ENCODE data around the gene FA2H. TPM values are rescaled to one million over a fixed set of nuclear protein-coding genes. Genes with fewer than 3 reads are reported as not detected.

The FA2H gene
- total and polyA plus RNA-seq, 10 of the 15 experiments (the other 5 are each of a cell fraction or from before 2014, with no cell fraction given) = 0.05 to 0.73 (median 0.51) TPM; not detected in 3

DNA sequence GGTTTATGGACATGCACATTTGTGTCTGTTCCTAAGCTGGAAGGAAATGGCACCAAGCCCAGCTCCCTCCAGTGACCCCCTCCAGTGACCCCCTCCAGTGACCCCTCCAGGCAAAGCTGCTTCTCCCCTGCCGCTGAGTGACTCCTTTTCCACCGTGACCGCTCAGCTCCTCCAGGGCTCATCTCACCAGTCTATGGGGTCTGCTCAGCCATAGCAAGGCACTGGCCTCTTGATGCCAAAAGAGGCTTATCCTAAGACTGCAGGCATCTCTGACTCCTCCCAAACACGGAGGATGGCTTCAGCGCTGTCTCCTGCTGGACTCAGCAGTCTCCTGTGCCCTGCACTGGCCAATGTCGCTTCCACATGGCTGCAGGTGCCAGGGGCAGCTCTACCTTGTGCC is 35.3 kb downstream of the FA2H start (continued):
- TF ChIP-seq E4F1 (IDR thresholded peaks at IDR 0.05; ENCODE audit: borderline replicate concordance, partially characterized antibody) = no peak
- TF ChIP-seq BMI1 (IDR thresholded peaks at IDR 0.05; ENCODE audit: borderline replicate concordance) = no peak
- no peak for TF ChIP-seq MEF2B (IDR thresholded peaks at IDR 0.05; ENCODE audit: partially characterized antibody, poor library complexity, severe bottlenecking)

GRCh38 chr16:74738816-74739215 is 35.8 kb downstream of the FA2H start:
- in situ Hi-C loops (cut with MboI) = no loop called here
- DNase-seq (ENCODE audit: low read depth, low spot score) = no peak
- no TSS peak for BruUV-seq (replicated peaks)
- Histone ChIP-seq H3K79me2 (ENCODE audit: control insufficient read depth, insufficient read depth, low read length) (no peaks in the 10 kb centered on the region), H3K4me3 (no peak overlapping the region), H3K27me3 (replicated peaks in 1 of 2; ENCODE audit: control insufficient read depth in 2 of 2, insufficient read depth in 2 of 2, low read length in 1 of 2) (peaks cover 0 to 1% of the 10 kb centered on the region in 2 experiments; a peak in 1 of 4 replicates), H2AFZ (ENCODE audit: control insufficient read depth, low read depth, low read length) (no peak overlapping the region), H3K36me3 (ENCODE audit: control insufficient read depth in 2 of 2, insufficient read depth in 2 of 2, low read length in 1 of 2) (no peaks in the 10 kb centered on the region), H3K4me2 (ENCODE audit: control insufficient read depth, insufficient read depth) (no peak overlapping the region), H3K9ac (ENCODE audit: control insufficient read depth, insufficient read depth, low read length) (no peak overlapping the region), H3K27ac (ENCODE audit: control insufficient read depth, insufficient read depth) (no peak overlapping the region), H3K9me3 (replicated peaks; ENCODE audit: control insufficient read depth, insufficient read depth, low read length) (no peaks in the 10 kb centered on the region), H3K4me1 (ENCODE audit: control insufficient read depth, insufficient read depth, low read length) (no peaks in the 10 kb centered on the region), H4K20me1 (ENCODE audit: control insufficient read depth, insufficient read depth) (no peaks in the 10 kb centered on the region)
- TF ChIP-seq IKZF1 (conservative IDR thresholded peaks at IDR 0.05) = no peak
- ATAC-seq = no peak
- intact Hi-C loops (cut with micrococcal nuclease; ENCODE audit: unreplicated experiment) = no loop called here
- FAIRE-seq = no peak
- WGBS (ENCODE audit: insufficient coverage, insufficient replicate concordance, low lambda C conversion rate, missing lambda C conversion rate) = 75% methylated on average over 11 of the region's 11 CpGs
- ChIA-PET RAD21 (ENCODE audit: unreplicated experiment) (no interaction called here), POLR2A (no interaction called here), CTCF (no interaction called here), SMC1A (ENCODE audit: uncharacterized antibody, unreplicated experiment) (interaction anchor here (1.4 kb wide), 2 partner anchors 29 to 124 kb away, joined by 3 to 4 read pairs; no protein-coding TSS in a partner anchor)
